GM19463 (cell line): Measurements from ENCODE around the gene CPTP.
"Not testable (repeated sequence)": the region's sequence is repeated elsewhere in the genome, so short reads cannot be mapped to it uniquely, and the experiment has no call there.

Experiments used
- ATAC-seq: cut with Tn5 transposase; IDR thresholded peaks from one replicate; pipeline ENCODE4 v1.9.1; 2021; ENCODE audit warnings: mild to moderate bottlenecking, moderate library complexity; ENCODE audit not compliant: unreplicated experiment

Gene CPTP

GRCh38 chr1:1305300-1306069 lies 19.1 kb upstream of the CPTP start:
- ATAC-seq, result no peak

GRCh38 chr1:1306070-1306660 lies 18.4 kb upstream of the CPTP start:
- ATAC-seq, result no peak

GRCh38 chr1:1306661-1307260 lies 17.8 kb upstream of the CPTP start:
- ATAC-seq, result no peak

GRCh38 chr1:1307261-1307922 lies 17.2 kb upstream of the CPTP start:
- peak; percentile 1 for ATAC-seq

- ATAC-seq, result peak; percentile 59
These were observed 16.5 kb upstream of the CPTP start, which contains the start of the genes ACAP3 and PUSL1 for GRCh38 chr1:1307923-1308755. ACAP3 (minus strand) TSS chr1:1307930; CDS start chr1:1307815, 115 bp downstream. PUSL1 (plus strand) TSS chr1:1308597; CDS start chr1:1308644, 47 bp downstream.

GRCh38 chr1:1308756-1309250 lies 15.8 kb upstream of the CPTP start:
- no peak for ATAC-seq

- ATAC-seq, result no peak
These were observed 15.1 kb upstream of the CPTP start for GRCh38 chr1:1309251-1310108.

- ATAC-seq, result no peak
These were observed 14.6 kb upstream of the CPTP start for GRCh38 chr1:1310109-1310385.

- ATAC-seq, result no peak
These were observed 14.0 kb upstream of the CPTP start for GRCh38 chr1:1310476-1311053.

- no peak for ATAC-seq
These were observed 13.2 kb upstream of the CPTP start for GRCh38 chr1:1311107-1312104.

- no peak for ATAC-seq
These were observed 11.9 kb upstream of the CPTP start for GRCh38 chr1:1312450-1313314.

GRCh38 chr1:1313500-1314236 lies 10.9 kb upstream of the CPTP start:
- ATAC-seq, result no peak

- no peak for ATAC-seq
These were observed 10.4 kb upstream of the CPTP start for GRCh38 chr1:1314237-1314586.

GRCh38 chr1:1314678-1315335 lies 9.8 kb upstream of the CPTP start:
- no peak for ATAC-seq

- ATAC-seq, result no peak
These were observed 9.1 kb upstream of the CPTP start for GRCh38 chr1:1315435-1315954.

- ATAC-seq, result not testable (repeated sequence)
These were observed 8.4 kb upstream of the CPTP start for GRCh38 chr1:1316199-1316598.
